ENCODE results near the gene CYLD. TPM values are rescaled to one million over a fixed set of nuclear protein-coding genes. Genes with fewer than 3 reads are reported as not detected.

The CYLD gene
- total RNA-seq, 1 experiment from 2014 or later = 12.5 TPM

- no peak overlapping the region for H2BK12ac ChIP-seq (ENCODE audit: insufficient read length, low read depth, low read length)
- no peaks in the 10 kb centered on the region for H3K4me1 ChIP-seq (ENCODE audit: insufficient read depth, low read length)
- no peaks in the 10 kb centered on the region for H4K20me1 ChIP-seq (ENCODE audit: control insufficient read depth, insufficient read depth, insufficient read length)
- H3K27me3 ChIP-seq (ENCODE audit: insufficient read depth, low read length) = no peaks in the 10 kb centered on the region
- Mint-ChIP-seq H3K4me1 (peaks cover 2 to 4% of the 10 kb centered on the region in 2 experiments; a peak in 1 of 4 replicates), H3K27ac (no peak overlapping the region), H3K36me3 (ENCODE audit: insufficient read depth in 1 of 3, low read depth in 3 of 3) (peaks cover 4 to 12% (median 7%) of the 10 kb centered on the region in 3 experiments), H3K4me3 (no peak overlapping the region), H3K27me3 (ENCODE audit: low read depth) (no peaks in the 10 kb centered on the region), H3K9me3 (no peaks in the 10 kb centered on the region)
- no peak overlapping the region for H3K56ac ChIP-seq (ENCODE audit: insufficient read length, low read depth, low read length)
- no peak overlapping the region for H2BK5ac ChIP-seq (ENCODE audit: insufficient read length, low read length)
- H3K23me2 ChIP-seq (ENCODE audit: insufficient read length, low read depth, low read length, poor library complexity, severe bottlenecking) = no peaks in the 10 kb centered on the region
- H4K5ac ChIP-seq (ENCODE audit: insufficient read length, low read depth, low read length) = no peak overlapping the region
- no peak overlapping the region for H3K4ac ChIP-seq (ENCODE audit: low read depth, low read length)
- no peak overlapping the region for H4K8ac ChIP-seq (replicated peaks; ENCODE audit: insufficient read length, low read depth, low read length)
- H3K79me1 ChIP-seq (ENCODE audit: insufficient read depth, low read depth, low read length, poor library complexity, severe bottlenecking) = no peaks in the 10 kb centered on the region
- H3T11ph ChIP-seq (ENCODE audit: low read length) = no peak overlapping the region
- no peak for DNase-seq
- H4K91ac ChIP-seq (ENCODE audit: insufficient read length, low read depth, low read length) = no peak overlapping the region
- H3K9ac ChIP-seq (ENCODE audit: extremely low read depth, insufficient read length, low read length) = no peak overlapping the region
- H2AFZ ChIP-seq (ENCODE audit: low read length) = no peak overlapping the region
- no peak overlapping the region for H3K27ac ChIP-seq (ENCODE audit: insufficient read length, low read depth, low read length)
- no CpG with 5 or more reads among the region's 6 CpGs for WGBS (ENCODE audit: extremely low coverage, insufficient read length, low lambda C conversion rate)
- H3K4me2 ChIP-seq (ENCODE audit: insufficient read depth, insufficient read length, low read length) = no peak overlapping the region
- no peak overlapping the region for H2AK5ac ChIP-seq (ENCODE audit: insufficient read length, low read length)
- H2BK15ac ChIP-seq (ENCODE audit: low read depth, low read length) = no peak overlapping the region
- no peaks in the 10 kb centered on the region for H3K9me3 ChIP-seq (ENCODE audit: control insufficient read depth, low read depth, low read length)
- no peak for TF ChIP-seq CTCF (conservative IDR thresholded peaks at IDR 0.05)
- no peak overlapping the region for H3K14ac ChIP-seq (ENCODE audit: insufficient read depth, low read length)
- no peak overlapping the region for H3K18ac ChIP-seq (ENCODE audit: insufficient read length, low read depth, low read length)
- H3K79me2 ChIP-seq (ENCODE audit: insufficient read depth, low read length) = no peaks in the 10 kb centered on the region
- H2BK120ac ChIP-seq (ENCODE audit: low read depth, low read length, poor library complexity, severe bottlenecking) = no peak overlapping the region
- H2BK20ac ChIP-seq (ENCODE audit: low read depth, low read length, poor library complexity, severe bottlenecking) = no peak overlapping the region
- no peak overlapping the region for H3K23ac ChIP-seq (ENCODE audit: insufficient read length, low read depth, low read length)
These were observed 9.6 kb downstream of the CYLD start for GRCh38 chr16:50751528-50751927.

Data from H9 (cell line).